ENCODE results near the gene SYT7. TPM values are rescaled to one million over a fixed set of nuclear protein-coding genes. Genes with fewer than 3 reads are reported as not detected.
A peak's percentile ranks its signal among the peaks of the same experiment; 100 is the strongest.

Gene SYT7
- total RNA-seq, 1 donor from 2014 or later, result 10.3 TPM

- no peak for TF ChIP-seq CTCF (IDR thresholded peaks at IDR 0.05; ENCODE audit: unreplicated experiment)
- DNase-seq (ENCODE audit: low spot score, unreplicated experiment), result no peak
- H3K27me3 Mint-ChIP-seq, result peaks cover 61% of the 10 kb centered on the region
- peaks cover 6% of the 10 kb centered on the region for H3K4me1 Mint-ChIP-seq (ENCODE audit: low read depth)
- no peak overlapping the region for H3K27ac Mint-ChIP-seq
- H3K4me3 Mint-ChIP-seq (ENCODE audit: low read depth), result no peak overlapping the region
- no peaks in the 10 kb centered on the region for H3K36me3 Mint-ChIP-seq (ENCODE audit: insufficient read depth)
- H3K9me3 Mint-ChIP-seq (ENCODE audit: low read depth), result no peaks in the 10 kb centered on the region
Measured at GRCh38 chr11:61594907-61595257, 14.0 kb upstream of the SYT7 start.

GRCh38 chr11:61593151-61593550, 12.3 kb upstream of the SYT7 start:
- Mint-ChIP-seq H3K4me1 (ENCODE audit: low read depth) (peaks cover 14% of the 10 kb centered on the region), H3K9me3 (ENCODE audit: low read depth) (no peaks in the 10 kb centered on the region), H3K27ac (no peak overlapping the region), H3K4me3 (ENCODE audit: low read depth) (no peak overlapping the region), H3K27me3 (peaks cover 58% of the 10 kb centered on the region), H3K36me3 (ENCODE audit: insufficient read depth) (no peaks in the 10 kb centered on the region)
- no peak for TF ChIP-seq CTCF (IDR thresholded peaks at IDR 0.05; ENCODE audit: unreplicated experiment)
- no peak for DNase-seq (ENCODE audit: low spot score, unreplicated experiment)

DNA sequence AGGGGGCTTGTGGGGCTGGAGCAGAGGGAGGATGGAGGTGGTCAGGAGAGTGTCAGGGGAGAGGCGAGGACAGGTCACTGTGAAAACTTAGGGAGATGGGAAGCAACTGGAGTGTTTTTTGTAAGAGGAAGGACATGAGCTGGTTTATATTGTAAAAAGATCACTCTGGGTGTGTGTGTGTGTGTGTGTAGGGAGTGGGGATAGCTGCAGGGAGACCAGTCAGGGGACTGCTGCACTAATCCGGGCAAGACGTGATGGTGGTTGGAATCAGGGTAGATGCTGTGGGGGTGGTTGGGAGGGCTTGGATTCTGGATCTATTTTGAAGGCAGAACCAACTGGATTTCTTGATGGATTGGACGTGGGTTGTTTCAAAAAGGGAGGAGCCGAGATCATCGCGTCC, 11.3 kb upstream of the SYT7 start:
- TF ChIP-seq CTCF (IDR thresholded peaks at IDR 0.05; ENCODE audit: unreplicated experiment), result no peak
- Mint-ChIP-seq H3K4me3 (ENCODE audit: low read depth) (no peak overlapping the region), H3K9me3 (ENCODE audit: low read depth) (no peaks in the 10 kb centered on the region), H3K27ac (no peak overlapping the region), H3K4me1 (ENCODE audit: low read depth) (peaks cover 14% of the 10 kb centered on the region), H3K36me3 (ENCODE audit: insufficient read depth) (no peaks in the 10 kb centered on the region), H3K27me3 (peaks cover 52% of the 10 kb centered on the region)
- no peak for DNase-seq (ENCODE audit: low spot score, unreplicated experiment)

DNA sequence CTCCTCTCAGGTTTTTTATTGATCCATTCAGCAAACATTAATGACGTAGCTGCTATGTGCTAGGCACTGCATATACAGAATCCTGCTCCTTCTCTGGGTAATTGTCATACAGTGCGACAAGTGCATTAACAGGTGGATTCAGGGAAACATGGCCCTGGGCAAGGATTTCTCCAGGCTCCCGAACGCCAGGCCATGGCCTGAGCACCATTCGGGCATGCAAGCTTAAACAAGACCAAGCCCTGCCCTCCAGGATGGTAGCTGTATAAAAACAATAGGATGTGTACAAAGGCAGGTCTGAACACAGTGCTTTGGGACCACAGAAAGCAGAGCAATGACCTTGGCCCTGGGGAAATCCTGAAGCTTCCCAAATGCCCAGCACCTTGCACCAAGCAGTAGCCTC, 9.1 kb upstream of the SYT7 start:
- DNase-seq (ENCODE audit: low spot score, unreplicated experiment), result no peak
- TF ChIP-seq CTCF (IDR thresholded peaks at IDR 0.05; ENCODE audit: unreplicated experiment), result no peak
- Mint-ChIP-seq H3K36me3 (ENCODE audit: insufficient read depth) (no peaks in the 10 kb centered on the region), H3K27me3 (peaks cover 70% of the 10 kb centered on the region), H3K4me1 (ENCODE audit: low read depth) (peaks cover 19% of the 10 kb centered on the region), H3K27ac (peak overlapping the region; percentile 12), H3K9me3 (ENCODE audit: low read depth) (no peaks in the 10 kb centered on the region), H3K4me3 (ENCODE audit: low read depth) (peak overlapping the region; percentile 3)

DNA sequence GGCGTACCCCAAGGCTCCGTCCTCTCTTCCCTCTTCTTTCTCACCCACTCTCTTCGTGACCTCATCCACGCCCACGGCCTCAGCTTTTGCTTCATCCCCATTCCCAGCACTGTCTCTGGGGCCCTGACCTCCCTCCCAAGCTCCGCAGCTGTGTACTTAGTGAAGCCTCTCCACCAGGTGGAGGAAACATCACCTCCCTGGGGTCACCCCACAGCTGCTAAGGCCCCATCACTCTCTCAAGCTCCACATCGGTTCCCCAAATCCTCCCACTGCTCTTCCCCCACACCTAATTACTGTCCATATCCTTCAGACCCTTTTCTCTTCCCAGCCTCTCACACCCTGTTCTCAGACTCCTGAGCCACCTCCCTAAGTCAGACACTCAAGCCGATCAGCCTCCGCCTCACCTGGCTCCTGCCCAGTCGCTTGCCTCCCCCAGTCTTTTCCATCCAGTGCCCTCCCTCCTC, 7.9 kb upstream of the SYT7 start:
- TF ChIP-seq CTCF (IDR thresholded peaks at IDR 0.05; ENCODE audit: unreplicated experiment), result no peak
- Mint-ChIP-seq H3K4me1 (ENCODE audit: low read depth) (peaks cover 17% of the 10 kb centered on the region), H3K27me3 (peaks cover 67% of the 10 kb centered on the region), H3K27ac (no peak overlapping the region), H3K4me3 (ENCODE audit: low read depth) (peak overlapping the region; percentile 39), H3K36me3 (ENCODE audit: insufficient read depth) (no peaks in the 10 kb centered on the region), H3K9me3 (ENCODE audit: low read depth) (no peaks in the 10 kb centered on the region)
- no peak for DNase-seq (ENCODE audit: low spot score, unreplicated experiment)
